Left kidney (tissue), 2 donors: ENCODE data around the gene ZNF628. TPM values are rescaled to one million over a fixed set of nuclear protein-coding genes. Genes with fewer than 3 reads are reported as not detected.

Source experiments
- DNase-seq: peaks from one replicate; pipeline ENCODE4 v3.0.0-alpha.2; 2013
- polyA plus RNA-seq: library from polyadenylated mRNA; unstranded; fragments of 120-200 nt; gene quantifications from one replicate; pipeline ENCODE4 v1.2.1, GENCODE V29; 2013; ENCODE audit not compliant: insufficient read length

ZNF628 gene
- polyA plus RNA-seq, 1 donor: 2.4 TPM

- DNase-seq: no peak
Observed at GRCh38 chr19:55528030-55528803, 51.8 kb downstream of the ZNF628 start.

- DNase-seq: no peak
Observed at GRCh38 chr19:55529636-55530234, 53.3 kb downstream of the ZNF628 start.

- no peak for DNase-seq
Observed at GRCh38 chr19:55530996-55531395, 54.6 kb downstream of the ZNF628 start.

Other genes with a start within 250 kb of the ZNF628 start
- 2.8 TPM for gene TMEM86B, start 247.9 kb upstream of the ZNF628 start, polyA plus RNA-seq
- gene PPP6R1, start 217.6 kb upstream of the ZNF628 start, polyA plus RNA-seq: 46.0 TPM
- gene HSPBP1, start 196.5 kb upstream of the ZNF628 start, polyA plus RNA-seq: 24.0 TPM
- gene BRSK1, start 192.6 kb upstream of the ZNF628 start, polyA plus RNA-seq: 14.7 TPM
- gene TMEM150B, start 151.3 kb upstream of the ZNF628 start, polyA plus RNA-seq: 1.5 TPM
- gene KMT5C, start 136.7 kb upstream of the ZNF628 start, polyA plus RNA-seq: 24.4 TPM
- gene COX6B2, start 121.9 kb upstream of the ZNF628 start, polyA plus RNA-seq: 0.78 TPM
- gene GARIN5B, start 113.4 kb upstream of the ZNF628 start, polyA plus RNA-seq: 0.17 TPM
- 1.4 TPM for gene IL11, start 106.2 kb upstream of the ZNF628 start, polyA plus RNA-seq
- gene TMEM190, start 99.8 kb upstream of the ZNF628 start, polyA plus RNA-seq: 0.48 TPM
- 0.32 TPM for gene TMEM238, start 92.3 kb upstream of the ZNF628 start, polyA plus RNA-seq
- gene RPL28, start 90.7 kb upstream of the ZNF628 start, polyA plus RNA-seq: 746 TPM
- 43.7 TPM for gene UBE2S, start 68.8 kb upstream of the ZNF628 start, polyA plus RNA-seq
- gene SHISA7, start 33.3 kb upstream of the ZNF628 start, polyA plus RNA-seq: 0.20 TPM
- gene ISOC2, start 15.0 kb upstream of the ZNF628 start, polyA plus RNA-seq: 30.1 TPM
- not detected for gene C19orf85, start 11.9 kb upstream of the ZNF628 start, polyA plus RNA-seq
- gene NAT14, start 8.6 kb downstream of the ZNF628 start, polyA plus RNA-seq: 36.8 TPM
- gene SSC5D, start 11.8 kb downstream of the ZNF628 start, polyA plus RNA-seq: 1.1 TPM
- gene SBK2, start 60.5 kb downstream of the ZNF628 start, polyA plus RNA-seq: 1.1 TPM
- 0.58 TPM for gene SBK3, start 68.9 kb downstream of the ZNF628 start, polyA plus RNA-seq
- 16.1 TPM for gene ZNF579, start 104.2 kb downstream of the ZNF628 start, polyA plus RNA-seq
- 20.7 TPM for gene FIZ1, start 122.9 kb downstream of the ZNF628 start, polyA plus RNA-seq
- 5.4 TPM for gene ZNF524, start 123.7 kb downstream of the ZNF628 start, polyA plus RNA-seq
- gene ZNF865, start 129.0 kb downstream of the ZNF628 start, polyA plus RNA-seq: 6.3 TPM
- gene ZNF784, start 147.9 kb downstream of the ZNF628 start, polyA plus RNA-seq: 10.0 TPM
- 39.9 TPM for gene ZNF580, start 164.4 kb downstream of the ZNF628 start, polyA plus RNA-seq
- 20.7 TPM for gene ZNF581, start 167.0 kb downstream of the ZNF628 start, polyA plus RNA-seq
- 19.3 TPM for gene CCDC106, start 171.6 kb downstream of the ZNF628 start, polyA plus RNA-seq
- 164 TPM for gene U2AF2, start 178.4 kb downstream of the ZNF628 start, polyA plus RNA-seq
- 83.3 TPM for gene EPN1, start 198.6 kb downstream of the ZNF628 start, polyA plus RNA-seq